B cell (primary cell): ENCODE measurements around the gene TJP3.

ENCODE experiments used
- CTCF ChIP-seq: fragments of 200-600 bp; IDR thresholded peaks from one replicate; pipeline ENCODE4 v1.8.0; 2022; ENCODE audit warnings: antibody characterized with exemption, mild to moderate bottlenecking
- EZH2 ChIP-seq: IDR thresholded peaks from 2 replicates; pipeline ENCODE4 v1.6.1; 2012; ENCODE audit warnings: borderline replicate concordance, low read depth, mild to moderate bottlenecking, moderate library complexity, low read length; ENCODE audit not compliant: insufficient read depth, poor library complexity, severe bottlenecking

GRCh38 chr19:3721887-3722442 is 13.8 kb downstream of the TJP3 start:
- TF ChIP-seq CTCF (no peak), EZH2 (no peak)
